Chondrocyte (in vitro differentiated cells): Measurements from ENCODE around the gene SMIM9. TPM values are rescaled to one million over a fixed set of nuclear protein-coding genes. Genes with fewer than 3 reads are reported as not detected.
"Not testable (repeated sequence)": the region's sequence is repeated elsewhere in the genome, so short reads cannot be mapped to it uniquely, and the experiment has no call there.

Experiments used
- DNase-seq: peaks from one replicate; pipeline ENCODE4 v3.0.0; 2021; ENCODE audit warnings: mixed read lengths, low spot score
- H3K27ac Mint-ChIP-seq: one replicate; pipeline ENCODE4 v1.8.0; 2021; ENCODE audit warnings: mild to moderate bottlenecking, moderate library complexity, mixed read lengths; ENCODE audit not compliant: unreplicated experiment
- H3K27me3 Mint-ChIP-seq: 2 replicates; pipeline ENCODE4 v1.8.0; 2021; ENCODE audit warnings: low read depth, mixed read lengths
- H3K36me3 Mint-ChIP-seq: 2 replicates; pipeline ENCODE4 v1.8.0; 2021; ENCODE audit warnings: low read depth, mixed read lengths
- H3K4me1 Mint-ChIP-seq: 2 replicates; pipeline ENCODE4 v1.8.0; 2021; ENCODE audit warnings: low read depth, mild to moderate bottlenecking, mixed read lengths
- H3K4me3 Mint-ChIP-seq: one replicate; pipeline ENCODE4 v1.8.0; 2021; ENCODE audit warnings: mild to moderate bottlenecking, moderate library complexity, mixed read lengths; ENCODE audit not compliant: unreplicated experiment
- H3K9me3 Mint-ChIP-seq: 2 replicates; pipeline ENCODE4 v1.8.0; 2021; ENCODE audit warnings: low read depth, mixed read lengths
- CTCF ChIP-seq: fragments of 200-600 bp; sonication (generic); IDR thresholded peaks from 2 replicates; pipeline ENCODE4 v1.5.0; 2021; ENCODE audit warnings: antibody characterized with exemption, mild to moderate bottlenecking, moderate library complexity
- total RNA-seq: library from RNA; stranded (reverse); gene quantifications from 3 replicates; pipeline ENCODE4 v1.2.1, GENCODE V29; 2021

Gene SMIM9
- total RNA-seq, 1 donor from 2014 or later: not detected

- H3K9me3 Mint-ChIP-seq: peaks cover 25% of the 10 kb centered on the region
Observed at GRCh38 chrX:154828016-154828408, 6.5 kb downstream of the SMIM9 start.

GRCh38 chrX:154827194-154828015 is 7.1 kb downstream of the SMIM9 start:
- peaks cover 25% of the 10 kb centered on the region for H3K9me3 Mint-ChIP-seq
- DNase-seq: no peak
- H3K4me1 Mint-ChIP-seq: no peaks in the 10 kb centered on the region
- H3K36me3 Mint-ChIP-seq: peaks cover 2% of the 10 kb centered on the region
- no peak overlapping the region for H3K4me3 Mint-ChIP-seq
- no peak overlapping the region for H3K27ac Mint-ChIP-seq
- H3K27me3 Mint-ChIP-seq: peaks cover 2% of the 10 kb centered on the region
- TF ChIP-seq CTCF: no peak

More at GRCh38 chrX:154828016-154828408, 6.5 kb downstream of the SMIM9 start:
- Mint-ChIP-seq H3K4me3 (no peak overlapping the region), H3K36me3 (peaks cover 2% of the 10 kb centered on the region), H3K4me1 (no peaks in the 10 kb centered on the region), H3K27me3 (peaks cover 2% of the 10 kb centered on the region), H3K27ac (no peak overlapping the region)
- no peak for TF ChIP-seq CTCF
- DNase-seq: no peak

- not testable (repeated sequence) for H3K4me1 Mint-ChIP-seq, H3K36me3 Mint-ChIP-seq, H3K27ac Mint-ChIP-seq, DNase-seq, H3K4me3 Mint-ChIP-seq, H3K27me3 Mint-ChIP-seq
- H3K9me3 Mint-ChIP-seq: peaks cover 20% of the 10 kb centered on the region
Observed at GRCh38 chrX:154825586-154825985, 8.9 kb downstream of the SMIM9 start.

- peaks cover 2% of the 10 kb centered on the region for H3K36me3 Mint-ChIP-seq
- H3K27ac Mint-ChIP-seq: no peak overlapping the region
- peaks cover 15% of the 10 kb centered on the region for H3K9me3 Mint-ChIP-seq
- H3K27me3 Mint-ChIP-seq: no peaks in the 10 kb centered on the region
- TF ChIP-seq CTCF: no peak
- H3K4me3 Mint-ChIP-seq: no peak overlapping the region
- no peak for DNase-seq
- no peaks in the 10 kb centered on the region for H3K4me1 Mint-ChIP-seq
Observed at GRCh38 chrX:154824638-154825037, 9.8 kb downstream of the SMIM9 start.

- TF ChIP-seq CTCF: no peak
- Mint-ChIP-seq H3K27ac (no peak overlapping the region), H3K27me3 (no peaks in the 10 kb centered on the region), H3K4me3 (no peak overlapping the region), H3K9me3 (peaks cover 9% of the 10 kb centered on the region), H3K4me1 (no peaks in the 10 kb centered on the region), H3K36me3 (peaks cover 2% of the 10 kb centered on the region)
- DNase-seq: no peak
Observed at GRCh38 chrX:154822029-154822428, 12.4 kb downstream of the SMIM9 start.

- TF ChIP-seq CTCF: no peak
- H3K9me3 Mint-ChIP-seq: peaks cover 9% of the 10 kb centered on the region
- no peaks in the 10 kb centered on the region for H3K4me1 Mint-ChIP-seq
- H3K4me3 Mint-ChIP-seq: no peak overlapping the region
- no peaks in the 10 kb centered on the region for H3K27me3 Mint-ChIP-seq
- no peak for DNase-seq
- H3K36me3 Mint-ChIP-seq: peaks cover 2% of the 10 kb centered on the region
- H3K27ac Mint-ChIP-seq: no peak overlapping the region
Observed at GRCh38 chrX:154821523-154821922, 12.9 kb downstream of the SMIM9 start.
